KBM-7 (cell line): Measurements from ENCODE around the gene TBX19.

Source experiments
- DNase-seq: peaks from one replicate; pipeline ENCODE4 v3.0.0-alpha.2; 2015
- in situ Hi-C: fragments of 300-500 bp; cut with MboI; formaldehyde crosslinking; loops from 2 replicates; pipeline ENCODE4 v1.14.3; 2020; ENCODE audit warnings: low sequenced_read_pairs, low pct_unique_long_range_greater_than_20kb, mixed read lengths

Gene TBX19

GRCh38 chr1:168280296-168280927, at the start of gene TBX19:
TSS of gene TBX19 (plus strand) at chr1:168280877. CDS start at chr1:168281091, 214 bp downstream.
- no peak for DNase-seq

GRCh38 chr1:168234846-168235547, 45.7 kb upstream of the TBX19 start:
- peak; percentile 69 for DNase-seq
- in situ Hi-C loops: no loop called here

More at GRCh38 chr1:168280296-168280927, at the start of gene TBX19:
- in situ Hi-C loops: no loop called here

GRCh38 chr1:168235548-168235885, 45.2 kb upstream of the TBX19 start:
- in situ Hi-C loops: no loop called here

GRCh38 chr1:168235937-168236336, 44.7 kb upstream of the TBX19 start:
- no peak for DNase-seq
- in situ Hi-C loops: no loop called here

More at GRCh38 chr1:168235548-168235885, 45.2 kb upstream of the TBX19 start:
- no peak for DNase-seq

GRCh38 chr1:168236836-168237611, 43.7 kb upstream of the TBX19 start:
- no peak for DNase-seq
- in situ Hi-C loops: no loop called here

GRCh38 chr1:168243198-168243597, 37.5 kb upstream of the TBX19 start:
- DNase-seq: no peak
- in situ Hi-C loops: no loop called here

- in situ Hi-C loops: no loop called here
- no peak for DNase-seq
Measured at GRCh38 chr1:168243636-168244212, 37.0 kb upstream of the TBX19 start.

- DNase-seq: no peak
- in situ Hi-C loops: no loop called here
Measured at GRCh38 chr1:168245042-168245441, 35.6 kb upstream of the TBX19 start.

- DNase-seq: no peak
- in situ Hi-C loops: no loop called here
Measured at GRCh38 chr1:168246506-168246905, 34.2 kb upstream of the TBX19 start.

- no peak for DNase-seq
- in situ Hi-C loops: no loop called here
Measured at GRCh38 chr1:168252204-168252733, 28.4 kb upstream of the TBX19 start.

- in situ Hi-C loops: no loop called here
Measured at GRCh38 chr1:168256164-168256563, 24.5 kb upstream of the TBX19 start.

GRCh38 chr1:168257397-168257796, 23.3 kb upstream of the TBX19 start:
- no peak for DNase-seq
- in situ Hi-C loops: no loop called here

More at GRCh38 chr1:168256164-168256563, 24.5 kb upstream of the TBX19 start:
- DNase-seq: no peak

- in situ Hi-C loops: no loop called here
Measured at GRCh38 chr1:168259567-168259966, 21.1 kb upstream of the TBX19 start.

GRCh38 chr1:168260393-168260792, 20.3 kb upstream of the TBX19 start:
- in situ Hi-C loops: no loop called here
- DNase-seq: no peak

More at GRCh38 chr1:168259567-168259966, 21.1 kb upstream of the TBX19 start:
- no peak for DNase-seq

GRCh38 chr1:168261390-168261789, 19.3 kb upstream of the TBX19 start:
- in situ Hi-C loops: no loop called here
- no peak for DNase-seq

GRCh38 chr1:168263130-168263529, 17.5 kb upstream of the TBX19 start:
- no peak for DNase-seq
- in situ Hi-C loops: no loop called here

GRCh38 chr1:168264296-168264695, 16.4 kb upstream of the TBX19 start:
- in situ Hi-C loops: no loop called here
- DNase-seq: no peak

GRCh38 chr1:168265596-168265995, 15.1 kb upstream of the TBX19 start:
- in situ Hi-C loops: no loop called here

GRCh38 chr1:168266644-168267186, 14.0 kb upstream of the TBX19 start:
- DNase-seq: no peak
- in situ Hi-C loops: no loop called here

More at GRCh38 chr1:168265596-168265995, 15.1 kb upstream of the TBX19 start:
- no peak for DNase-seq
